Uterus (tissue), 2 donors: ENCODE data around the gene WDR74.

Source experiments
- POLR2A ChIP-seq, 2 donors: fragments of 450-650 bp; IDR thresholded peaks; one replicate each; pipeline ENCODE4 v1.6.1; 2016; ENCODE audit warnings: antibody characterized with exemption in 2 of 2, mild to moderate bottlenecking in 1 of 2, moderate library complexity in 1 of 2
- TF ChIP-seq, protein P1 (sequence below), 4 experiments: fragments of 200-600 bp in 2 of 4; fragments of 450-650 bp in 2 of 4; sonication (generic) in 2 of 4; IDR thresholded peaks; one replicate each; pipeline ENCODE4 v1.5.1; 2016 to 2019; ENCODE audit warnings: antibody characterized with exemption in 4 of 4, mild to moderate bottlenecking in 2 of 4, moderate library complexity in 1 of 4

DNA sequence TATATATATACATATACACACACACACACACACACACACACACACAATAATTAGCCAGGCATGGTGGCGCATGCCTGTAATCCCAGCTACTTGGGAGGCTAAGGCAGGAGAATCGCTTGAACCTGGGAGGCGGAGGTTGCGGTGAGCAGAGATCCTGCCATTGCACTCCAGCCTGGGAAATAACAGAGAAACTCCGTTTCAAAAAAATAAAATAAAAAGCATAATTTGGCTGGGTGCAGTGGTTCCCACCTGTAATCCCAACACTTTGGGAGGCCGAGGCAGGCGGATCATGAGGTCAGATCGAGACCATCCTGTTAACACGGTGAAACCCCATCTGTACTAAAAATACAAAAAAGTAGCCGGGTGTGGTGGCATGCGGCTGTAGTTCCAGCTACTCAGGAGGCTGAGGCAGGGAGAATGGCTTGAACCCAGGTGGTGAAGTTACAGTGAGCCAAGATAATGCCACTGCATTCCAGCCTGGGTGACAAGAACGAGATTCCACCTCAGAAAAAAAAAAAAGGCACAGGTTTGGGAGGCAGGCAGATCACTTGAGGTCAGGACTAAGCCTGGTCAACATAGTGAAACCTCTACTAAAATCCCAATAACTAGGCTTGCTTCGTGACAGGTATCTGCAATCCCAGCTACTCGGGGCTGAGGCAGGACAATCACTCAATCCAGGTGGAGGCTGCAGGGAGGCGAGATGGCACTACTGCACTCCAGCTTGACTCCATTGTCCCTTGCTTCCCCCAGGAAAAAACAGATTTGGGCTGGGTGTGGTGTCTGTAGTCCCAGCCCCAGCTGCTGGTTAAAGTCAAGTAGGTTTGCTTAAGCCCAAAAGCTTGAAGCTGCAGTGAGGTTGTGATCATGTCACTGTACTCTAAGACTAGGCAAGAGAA, 11.8 kb upstream of the WDR74 start:
- TF ChIP-seq, protein P1, sequence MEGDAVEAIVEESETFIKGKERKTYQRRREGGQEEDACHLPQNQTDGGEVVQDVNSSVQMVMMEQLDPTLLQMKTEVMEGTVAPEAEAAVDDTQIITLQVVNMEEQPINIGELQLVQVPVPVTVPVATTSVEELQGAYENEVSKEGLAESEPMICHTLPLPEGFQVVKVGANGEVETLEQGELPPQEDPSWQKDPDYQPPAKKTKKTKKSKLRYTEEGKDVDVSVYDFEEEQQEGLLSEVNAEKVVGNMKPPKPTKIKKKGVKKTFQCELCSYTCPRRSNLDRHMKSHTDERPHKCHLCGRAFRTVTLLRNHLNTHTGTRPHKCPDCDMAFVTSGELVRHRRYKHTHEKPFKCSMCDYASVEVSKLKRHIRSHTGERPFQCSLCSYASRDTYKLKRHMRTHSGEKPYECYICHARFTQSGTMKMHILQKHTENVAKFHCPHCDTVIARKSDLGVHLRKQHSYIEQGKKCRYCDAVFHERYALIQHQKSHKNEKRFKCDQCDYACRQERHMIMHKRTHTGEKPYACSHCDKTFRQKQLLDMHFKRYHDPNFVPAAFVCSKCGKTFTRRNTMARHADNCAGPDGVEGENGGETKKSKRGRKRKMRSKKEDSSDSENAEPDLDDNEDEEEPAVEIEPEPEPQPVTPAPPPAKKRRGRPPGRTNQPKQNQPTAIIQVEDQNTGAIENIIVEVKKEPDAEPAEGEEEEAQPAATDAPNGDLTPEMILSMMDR (IDR thresholded peaks at IDR 0.05), result no peak
- no peak for TF ChIP-seq POLR2A (IDR thresholded peaks at IDR 0.05)
